GM19468 (cell line): ENCODE measurements around the gene LRP8.

Experiments used
- ATAC-seq: cut with Tn5 transposase; IDR thresholded peaks from one replicate; pipeline ENCODE4 v1.9.1; 2021; ENCODE audit warnings: mild to moderate bottlenecking, moderate library complexity, moderate number of reproducible peaks; ENCODE audit not compliant: unreplicated experiment; ENCODE audit errors: extremely low read depth

LRP8 gene

DNA sequence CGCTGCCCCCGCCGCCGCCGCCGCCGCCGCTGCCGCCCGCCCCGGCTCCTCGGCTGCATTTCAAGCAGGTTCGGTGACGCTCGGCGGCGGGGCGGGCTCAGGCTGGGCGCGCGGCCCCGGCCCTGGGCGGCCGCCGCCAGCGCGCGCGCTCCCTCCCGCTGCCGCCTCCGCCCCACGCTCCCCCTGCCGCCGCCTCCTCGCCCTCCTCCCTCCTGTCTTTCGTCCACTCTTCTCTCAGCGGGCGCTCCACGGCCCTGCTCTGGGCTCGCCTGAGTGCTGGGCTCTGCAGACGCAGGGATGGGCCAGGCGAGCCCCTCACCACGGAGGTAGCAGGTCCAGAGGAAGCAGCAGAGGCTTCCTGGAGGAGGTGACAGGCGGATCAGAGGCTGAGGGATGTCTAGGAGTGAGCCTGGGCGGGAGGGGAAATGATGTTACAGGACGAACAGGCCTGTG is at the start of gene LRP8:
LRP8 (minus strand) TSS at position 62 of the 453 bp plus-strand sequence. CDS start 158 bp downstream, outside the sequence.
- ATAC-seq = peak; percentile 7

DNA sequence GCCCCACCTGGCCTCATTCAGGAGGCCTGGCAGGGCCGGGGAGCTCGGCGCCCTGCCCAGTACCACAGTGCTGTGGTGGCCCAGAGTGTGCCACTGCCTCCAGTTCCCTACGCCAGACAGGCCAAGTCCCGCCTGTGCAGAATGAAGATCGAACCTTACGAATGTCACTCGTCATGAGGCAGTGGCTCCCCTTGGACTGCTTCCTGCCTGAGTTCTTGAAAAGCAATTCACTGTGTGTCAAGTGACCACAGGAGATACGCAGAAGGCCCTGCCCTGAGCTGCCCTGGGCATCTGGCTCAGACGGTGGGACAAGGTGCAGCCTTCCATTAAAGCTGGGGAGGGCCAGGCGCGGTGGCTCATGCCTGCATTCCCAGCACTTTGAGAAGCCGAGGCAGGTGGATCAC is 49.6 kb upstream of the LRP8 start:
- ATAC-seq = no peak

DNA sequence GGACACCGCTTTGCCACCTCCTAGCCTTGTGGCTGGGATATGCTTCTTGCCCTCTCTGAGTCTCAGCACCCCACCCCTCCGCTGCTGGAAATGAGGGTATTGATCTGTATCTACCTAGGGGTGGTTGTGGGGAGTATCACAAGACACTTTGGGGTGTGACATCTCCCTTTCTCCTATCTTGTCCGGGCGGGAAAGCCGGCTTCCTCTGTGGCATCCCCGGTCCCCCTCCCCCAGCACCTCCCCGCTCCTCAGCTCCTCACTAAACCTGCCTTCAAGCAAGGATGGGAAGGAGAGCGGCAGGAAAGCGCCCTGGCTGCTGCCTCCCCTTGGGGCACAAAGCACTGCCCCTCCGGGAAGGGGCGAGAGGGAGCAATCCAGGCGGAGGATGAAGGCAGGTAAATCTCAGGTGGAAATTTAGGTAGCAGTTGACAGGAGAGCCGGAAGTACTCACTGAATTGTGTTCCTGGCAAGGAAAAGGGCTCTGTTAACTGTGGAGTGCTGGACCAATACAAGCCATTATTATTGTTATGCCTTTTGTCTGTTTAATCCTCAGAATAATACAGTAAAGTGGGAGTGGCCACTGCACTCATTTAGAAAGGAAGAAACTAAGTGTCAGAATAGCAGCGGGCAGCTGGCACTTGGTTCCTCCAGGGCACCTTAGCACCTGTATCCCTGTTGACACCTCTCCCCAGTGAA is 49.0 kb upstream of the LRP8 start:
- ATAC-seq = no peak

DNA sequence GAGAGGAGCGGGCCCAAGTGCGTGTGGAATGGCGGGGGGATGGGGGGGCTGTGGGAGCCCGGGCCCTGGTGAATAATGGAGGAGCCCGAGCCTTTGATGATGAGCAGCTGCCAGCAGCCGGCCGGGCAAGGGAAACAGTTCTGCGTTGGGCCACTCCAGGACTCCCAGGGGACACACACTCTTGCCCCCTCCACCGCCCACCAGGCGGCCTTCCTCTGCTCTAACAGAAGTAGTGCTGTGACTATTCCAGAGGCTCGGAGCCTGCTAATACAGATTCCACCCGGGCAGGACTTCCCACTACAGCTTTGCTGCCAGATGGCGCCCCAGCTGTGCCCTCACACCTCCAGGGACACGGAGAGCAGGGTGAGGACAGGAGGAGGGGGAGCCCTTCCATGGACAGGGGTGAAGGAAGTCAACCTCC is 48.2 kb upstream of the LRP8 start:
- no peak for ATAC-seq

DNA sequence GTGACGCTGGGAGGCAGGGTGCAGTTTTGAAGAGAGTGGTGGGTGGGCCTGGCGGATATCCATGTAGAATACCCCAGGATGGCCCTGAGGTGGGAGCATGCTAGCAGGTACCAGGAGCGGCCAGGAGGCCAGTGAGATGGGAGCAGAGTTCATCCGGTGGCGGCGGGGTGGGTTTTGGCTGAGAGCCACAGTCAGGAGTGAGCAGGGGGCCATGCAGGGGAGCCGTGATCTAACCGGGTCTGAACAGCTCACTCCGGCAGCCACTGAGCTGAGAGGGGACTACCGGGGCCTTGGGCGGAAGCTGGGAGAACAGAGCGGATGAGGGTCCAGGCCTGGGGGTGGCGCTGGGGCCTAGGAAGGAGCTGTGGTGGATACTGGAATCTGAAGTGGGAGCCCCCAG is 47.6 kb upstream of the LRP8 start:
- no peak for ATAC-seq

DNA sequence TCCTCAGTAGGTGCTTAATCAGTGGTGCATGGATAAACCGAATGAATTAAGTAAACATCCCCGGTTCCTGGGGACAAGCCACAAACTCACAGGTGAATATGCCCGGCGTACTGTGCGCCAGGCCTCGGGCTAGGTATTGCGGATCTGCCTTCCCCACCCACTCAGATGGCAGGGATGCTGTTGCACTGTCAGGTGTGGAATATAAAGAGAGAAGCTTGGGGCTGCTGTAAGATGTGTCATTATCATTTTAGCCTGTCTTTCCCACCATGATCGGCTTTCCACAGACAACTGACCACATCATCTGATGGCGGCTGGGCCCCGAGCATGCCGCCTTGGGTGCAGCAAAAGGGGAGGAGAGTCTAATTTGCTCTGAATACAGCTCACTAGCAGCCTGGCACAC is 45.4 kb upstream of the LRP8 start:
- no peak for ATAC-seq

DNA sequence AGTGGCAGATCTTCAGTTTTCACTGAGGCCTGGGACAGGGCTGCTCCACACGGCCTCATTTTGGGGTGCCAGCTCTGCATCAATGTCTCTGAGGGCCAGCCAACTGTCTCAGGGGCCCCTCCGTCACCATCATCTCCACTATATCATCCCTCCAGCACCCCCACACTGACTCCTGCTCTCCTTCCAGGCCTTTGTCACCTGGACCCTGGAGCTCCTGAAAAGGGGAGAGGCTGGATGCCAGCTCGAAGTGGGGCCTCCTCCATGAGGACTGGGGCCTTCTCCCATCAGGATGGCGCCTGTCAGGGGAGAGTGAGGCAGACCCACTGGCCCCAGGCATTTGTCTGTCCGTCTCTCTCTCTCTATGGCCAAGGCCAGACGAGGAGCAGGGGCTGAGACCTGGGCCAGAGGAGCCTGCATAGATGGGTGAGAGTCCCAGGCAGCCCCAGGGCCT is 44.7 kb upstream of the LRP8 start:
- no peak for ATAC-seq

DNA sequence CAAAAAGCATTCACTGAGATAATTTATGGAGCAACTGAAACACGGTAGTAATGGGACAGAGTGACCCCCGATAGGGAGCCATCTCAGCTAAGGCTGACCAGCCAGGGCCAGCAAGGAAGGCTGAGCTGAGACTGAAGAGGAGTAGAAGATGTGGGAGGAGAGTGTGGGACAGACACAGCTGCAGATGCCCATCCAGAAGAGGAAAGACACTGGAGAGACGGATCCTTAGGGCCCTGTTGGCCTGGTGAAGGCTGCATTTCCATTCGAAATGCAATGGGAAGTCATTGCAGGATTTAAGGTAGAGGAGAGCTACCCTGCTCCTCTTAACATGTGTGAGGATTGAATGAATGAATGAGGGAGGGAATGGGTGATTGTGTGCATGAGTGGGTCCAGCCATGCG is 44.0 kb upstream of the LRP8 start:
- ATAC-seq = no peak

DNA sequence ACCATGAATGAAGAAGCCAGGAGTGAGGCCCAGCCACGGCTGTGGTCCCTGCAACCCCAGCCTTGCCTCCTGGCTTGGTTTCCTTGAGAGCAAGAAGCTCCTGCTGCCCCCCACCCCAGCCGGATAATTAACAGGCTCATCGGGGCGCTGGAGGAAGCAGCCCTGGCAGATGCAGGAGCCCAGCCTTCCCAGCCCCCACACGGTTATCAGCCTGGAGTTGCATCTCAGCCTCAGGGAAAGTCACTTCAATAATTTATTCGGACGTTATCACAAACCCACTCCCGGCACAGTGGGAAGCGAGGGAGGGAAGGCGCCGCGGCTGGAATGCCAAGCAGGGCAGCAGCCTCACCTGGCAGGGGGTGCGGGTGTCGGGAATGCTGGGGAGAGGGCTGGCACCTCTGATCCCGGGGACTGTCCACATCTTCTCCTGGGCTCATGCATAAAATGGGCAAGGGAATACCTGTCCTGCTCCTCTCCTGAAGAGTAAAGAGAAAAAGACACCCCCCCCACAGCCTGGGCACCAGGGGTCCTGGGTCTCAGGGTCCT is 43.3 kb upstream of the LRP8 start:
- no peak for ATAC-seq

DNA sequence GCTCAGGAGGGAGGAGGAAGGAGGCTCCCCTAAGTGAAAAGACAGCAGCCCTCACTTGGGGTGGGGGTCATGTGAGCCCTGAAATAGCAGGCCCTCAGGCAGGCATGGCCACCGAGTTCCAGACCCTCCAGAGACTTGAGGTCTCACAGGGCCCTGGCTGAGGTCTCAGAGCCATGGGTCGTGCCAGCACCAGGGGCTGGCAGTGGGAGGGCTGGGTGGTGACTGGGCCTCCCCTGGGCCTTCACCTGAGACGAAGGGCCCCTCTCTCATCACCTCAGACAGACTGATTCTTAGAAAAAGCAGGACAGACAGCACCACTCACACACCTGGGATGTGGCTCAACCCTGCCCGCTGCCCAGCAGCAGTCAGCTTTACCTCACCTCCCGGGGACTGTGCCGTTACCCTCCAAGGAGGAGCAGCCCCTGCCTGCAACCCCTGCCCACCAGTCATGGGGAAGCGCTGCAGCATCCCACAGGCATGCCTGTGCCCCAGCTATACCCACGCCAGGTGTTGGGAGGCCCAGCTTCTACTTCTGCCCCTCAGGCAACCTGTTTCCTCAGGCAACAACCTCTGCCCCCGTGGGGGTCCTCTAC is 42.6 kb upstream of the LRP8 start:
- ATAC-seq = no peak

DNA sequence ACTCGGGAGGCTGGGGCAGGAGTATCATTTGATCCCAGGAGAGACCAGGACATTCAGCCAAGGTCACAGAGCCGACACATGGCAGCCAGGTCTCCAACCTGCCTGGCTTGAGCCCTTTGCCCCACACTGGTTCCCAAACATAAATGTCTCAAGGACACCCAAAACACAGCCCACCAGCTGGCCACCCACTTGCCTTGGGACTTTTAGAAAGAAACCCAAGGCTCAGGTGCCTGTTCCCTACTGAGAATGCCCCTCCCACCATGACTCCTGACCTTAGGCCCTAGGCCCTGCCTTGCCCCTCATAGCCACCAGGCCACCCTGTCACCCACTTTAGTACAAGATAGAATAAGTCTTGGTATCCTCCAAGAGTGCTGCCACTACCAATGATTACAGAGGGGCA is 41.9 kb upstream of the LRP8 start:
- no peak for ATAC-seq

DNA sequence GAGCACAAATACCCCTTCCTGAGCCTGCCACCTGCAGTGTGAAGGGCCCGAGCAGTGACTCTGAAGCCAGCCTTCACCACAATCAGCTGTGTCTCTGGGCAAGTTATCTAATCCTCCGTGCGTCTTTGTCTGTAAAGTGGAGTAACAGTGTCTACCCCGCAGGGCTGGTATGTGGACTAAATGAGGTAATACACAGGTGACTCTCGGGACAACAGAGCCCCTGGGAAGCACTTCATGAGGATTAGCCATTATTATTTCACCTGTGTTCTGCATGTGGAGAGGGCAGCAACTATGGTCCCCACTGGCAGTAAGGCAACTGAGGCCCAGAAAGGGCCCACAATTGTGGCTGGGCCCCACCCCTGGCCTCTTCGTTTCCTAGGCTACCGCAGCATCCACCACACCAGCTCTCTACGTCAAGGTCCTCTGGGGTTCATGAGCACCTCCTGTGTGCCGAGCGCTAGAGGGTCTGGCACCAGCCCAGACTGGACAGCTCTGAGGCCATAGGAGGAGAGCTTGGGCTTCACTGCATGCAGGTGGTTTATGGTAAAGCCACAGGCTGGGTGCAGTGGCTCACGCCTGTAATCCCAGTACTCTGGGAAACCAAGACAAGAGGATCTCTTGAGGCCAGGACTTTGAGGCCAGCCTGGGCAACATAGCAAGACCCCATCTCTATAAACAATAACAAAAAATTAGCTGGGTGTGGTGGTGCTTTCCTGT is 41.3 kb upstream of the LRP8 start:
- ATAC-seq = no peak

DNA sequence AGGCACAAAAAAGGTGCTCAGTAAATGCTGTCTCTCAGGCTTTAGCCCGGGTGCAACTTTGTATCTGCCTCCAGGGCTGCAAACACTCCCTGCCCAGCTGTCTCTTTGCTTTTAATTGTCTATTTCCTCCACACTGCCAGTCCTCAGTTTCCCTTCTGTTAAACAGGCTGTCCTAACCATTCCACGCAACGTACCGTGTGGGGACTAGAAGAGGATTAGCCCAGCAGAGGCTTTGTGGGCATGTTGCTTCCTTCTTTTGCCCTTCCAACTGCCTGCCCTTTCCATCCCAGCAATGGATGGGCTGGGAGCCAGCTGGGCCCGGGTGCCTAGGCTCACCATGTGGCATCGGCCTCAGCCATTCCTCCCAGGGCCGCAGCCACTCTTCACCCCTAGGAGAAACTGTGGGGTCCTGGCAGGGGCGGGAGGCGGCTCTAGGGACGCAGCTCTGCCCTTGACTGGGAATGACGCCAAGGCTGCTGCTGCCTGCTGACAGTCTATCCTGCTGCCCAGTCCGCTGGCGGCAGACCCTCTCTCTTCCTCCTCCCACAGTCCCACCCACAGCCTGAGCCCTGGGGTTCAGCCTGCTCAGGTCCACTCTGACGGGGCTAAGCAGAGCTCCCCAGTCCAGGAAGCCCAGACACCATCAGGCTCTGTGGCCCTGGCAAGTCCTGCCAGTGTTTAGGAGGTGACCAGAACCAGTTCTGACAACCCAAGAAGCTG is 40.6 kb upstream of the LRP8 start:
- ATAC-seq = no peak

DNA sequence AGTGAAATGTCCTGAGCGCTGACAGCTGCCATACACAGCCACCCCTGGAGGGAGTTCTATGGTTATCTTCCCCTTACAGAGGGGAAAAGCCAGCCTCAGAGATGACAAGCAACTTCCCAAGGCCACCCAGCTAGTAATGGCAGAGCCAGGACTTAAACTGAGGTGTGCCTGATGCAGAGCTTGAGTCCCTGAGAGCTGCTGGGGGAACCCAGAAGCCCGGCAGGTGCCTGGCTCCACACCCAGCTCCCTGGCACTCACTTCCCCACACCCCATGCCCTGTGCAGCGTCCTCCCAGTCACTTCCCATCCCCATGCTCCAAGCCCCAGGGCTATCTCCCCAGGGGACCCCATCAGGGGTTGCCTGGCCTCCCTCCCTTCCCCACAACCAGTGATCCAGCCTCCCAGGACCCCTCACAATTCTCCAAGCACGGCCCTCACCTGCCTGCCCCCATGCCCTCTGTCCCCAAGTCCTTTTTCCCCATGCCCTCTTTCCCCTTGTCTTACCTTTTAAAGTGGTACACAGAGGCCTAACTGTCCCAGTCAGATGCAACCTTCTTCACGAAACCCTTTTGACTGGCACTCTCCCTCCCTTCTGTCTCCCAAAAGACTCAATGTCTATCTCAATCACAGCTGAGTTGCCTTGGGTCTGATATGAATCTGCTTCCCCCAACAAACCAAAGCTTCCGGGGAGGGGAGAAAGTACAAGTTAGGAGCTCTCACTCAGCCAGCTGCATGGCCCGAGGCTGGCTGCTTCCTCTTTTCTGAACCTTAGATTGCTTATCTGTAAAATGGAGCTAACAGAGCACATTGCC is 39.8 kb upstream of the LRP8 start:
- ATAC-seq = peak; percentile 51

DNA sequence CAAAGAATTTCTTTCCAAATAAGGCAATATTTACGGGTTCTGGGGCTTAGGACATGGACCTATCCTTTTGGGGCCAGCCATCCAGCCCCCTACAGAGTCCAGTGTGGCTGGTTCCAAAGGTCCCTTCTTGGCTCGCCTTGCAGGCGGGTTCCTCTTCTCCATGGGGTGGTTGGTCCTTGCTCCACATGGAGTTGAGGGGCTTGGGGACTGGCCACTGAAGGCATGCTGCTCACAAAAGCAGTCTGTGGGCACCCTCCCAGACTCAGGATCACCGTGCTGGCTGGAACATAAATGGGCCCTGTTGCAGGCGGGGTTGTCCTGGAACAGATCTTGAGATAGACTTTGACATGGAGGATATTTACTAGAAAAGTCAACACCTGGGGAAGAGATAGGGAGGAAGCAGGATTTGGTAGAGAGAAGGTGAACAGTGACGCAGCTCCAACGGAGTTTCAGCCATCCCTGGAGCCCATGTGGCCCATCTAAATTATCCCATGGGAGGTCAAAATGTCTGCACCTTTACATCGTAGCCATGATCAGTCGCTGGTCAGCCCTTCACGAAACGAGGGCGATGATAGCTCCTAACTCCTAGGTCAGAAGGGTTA is 39.1 kb upstream of the LRP8 start:
- ATAC-seq = no peak

DNA sequence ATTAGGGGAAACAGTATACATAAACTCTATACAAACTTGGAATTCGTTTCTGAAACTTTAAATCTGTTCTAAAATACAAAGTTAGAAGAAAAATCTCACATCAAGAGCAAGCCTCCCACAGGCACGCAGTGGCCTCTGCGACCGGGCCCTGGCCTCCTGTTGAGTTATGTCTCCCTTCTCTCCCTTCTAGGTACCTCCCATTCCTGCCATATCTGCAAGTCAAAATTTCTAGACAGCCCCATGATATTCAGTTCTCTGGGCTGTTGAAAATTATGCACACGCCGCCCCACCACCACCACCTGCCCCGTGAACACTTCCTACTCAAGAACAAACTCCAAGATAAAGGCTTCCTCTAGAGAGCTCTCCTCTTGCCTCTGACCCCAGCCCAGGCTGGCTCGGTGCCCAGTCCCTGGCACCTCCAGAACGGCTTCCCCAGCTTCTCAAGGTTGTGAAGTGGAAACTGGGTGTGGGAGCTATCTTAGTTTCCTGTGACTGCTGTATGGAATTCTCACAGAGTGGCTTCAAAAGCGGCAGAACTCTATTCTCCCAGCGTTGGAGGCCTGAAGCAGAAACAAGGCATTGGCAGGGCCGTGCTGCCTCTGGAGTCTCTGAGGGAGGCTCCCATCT is 37.7 kb upstream of the LRP8 start:
- ATAC-seq = no peak

DNA sequence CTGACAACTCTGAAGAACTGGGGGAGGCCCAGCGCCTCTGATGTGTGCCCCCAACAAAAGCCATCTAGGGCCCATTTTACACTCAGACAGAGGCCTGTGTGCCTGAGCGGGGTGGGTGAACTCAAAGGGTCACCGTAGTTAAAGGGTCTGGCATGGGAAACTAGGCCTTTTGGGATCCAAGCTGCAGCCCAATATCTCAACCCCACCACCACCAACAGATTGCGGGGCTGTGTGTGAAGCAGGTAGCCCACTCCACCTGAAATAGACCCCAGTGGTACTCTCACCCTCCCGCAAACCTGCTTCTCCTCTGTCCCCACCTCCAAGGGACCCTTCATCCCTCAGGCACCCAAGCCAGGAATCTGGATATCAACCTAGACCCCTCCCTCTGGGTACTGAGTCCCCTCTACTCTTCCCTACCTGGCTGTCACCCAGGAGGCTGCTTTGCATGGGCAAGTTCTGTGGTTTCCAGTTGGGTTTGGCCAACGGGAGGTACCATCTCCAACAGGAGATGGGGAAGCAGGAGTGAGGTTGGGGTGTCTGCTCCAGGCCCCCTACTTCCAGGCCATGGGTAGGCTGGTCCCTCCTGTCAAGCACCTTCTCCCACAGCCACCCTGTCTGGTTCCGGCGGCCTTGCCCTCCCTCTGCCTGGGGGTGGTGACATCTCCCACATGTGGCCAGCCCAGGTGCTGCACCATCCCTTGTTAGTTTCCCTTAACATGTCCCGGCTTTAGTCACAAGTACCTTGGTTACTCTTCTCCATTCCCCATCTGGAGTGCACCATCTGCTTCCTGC is 35.2 kb upstream of the LRP8 start:
- no peak for ATAC-seq

DNA sequence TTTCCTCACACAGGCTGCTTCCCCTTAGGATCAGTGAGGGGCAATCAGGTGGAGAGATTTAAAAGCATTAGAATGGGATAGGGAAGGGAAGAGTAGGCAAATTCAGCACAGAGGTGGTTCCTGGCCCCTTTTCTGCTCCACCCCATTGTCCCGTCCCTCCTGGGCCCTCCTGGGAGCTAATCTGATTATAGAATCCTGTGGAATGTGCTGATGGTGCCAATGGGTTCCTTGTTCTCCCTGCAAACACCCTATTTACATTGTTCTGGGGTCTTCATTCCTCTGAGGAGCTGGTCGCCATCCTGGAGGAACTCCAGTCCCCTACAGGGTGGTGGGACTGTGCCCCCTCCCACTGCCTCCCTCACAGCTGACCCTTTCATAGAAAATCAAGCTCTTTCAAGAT is 34.4 kb upstream of the LRP8 start:
- no peak for ATAC-seq
